ENCODE data around the gene TNFRSF4. TPM values are rescaled to one million over a fixed set of nuclear protein-coding genes. Genes with fewer than 3 reads are reported as not detected.
A peak's percentile ranks its signal among the peaks of the same experiment; 100 is the strongest.

Gene TNFRSF4
- total RNA-seq, 1 donor from 2014 or later = not detected

DNA sequence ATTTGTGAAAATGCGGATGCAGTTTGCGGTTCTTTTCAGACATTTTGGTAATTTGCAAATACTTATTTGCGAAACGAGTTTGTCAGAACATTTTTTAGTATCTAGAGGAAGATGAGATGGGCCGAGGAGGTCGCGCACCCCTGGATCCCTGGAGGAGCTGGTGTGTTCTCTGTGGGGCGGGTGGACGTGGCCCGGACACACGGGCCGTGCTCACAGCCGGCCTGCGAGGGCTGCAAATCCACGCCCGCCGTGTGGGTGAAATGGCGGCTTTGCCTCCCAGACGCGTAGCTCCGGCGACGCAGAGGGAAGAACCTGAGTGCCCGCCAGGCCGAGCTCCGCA, 49.6 kb downstream of the TNFRSF4 start:
- no peaks in the 10 kb centered on the region for H3K36me3 ChIP-seq
- peak overlapping the region in 1 of 2 donors; percentile 46 for H3K4me3 ChIP-seq
- H3K27me3 ChIP-seq = no peaks in the 10 kb centered on the region
- peaks cover 14% of the 10 kb centered on the region for H3K4me1 ChIP-seq
- H3K9me3 ChIP-seq = no peaks in the 10 kb centered on the region
- intact Hi-C loops (cut with DNase I) = no loop called here
- H3K27ac ChIP-seq = peak overlapping the region; percentile 75
- TF ChIP-seq POLR2AphosphoS5 (IDR thresholded peaks at IDR 0.05; ENCODE audit: insufficient read depth in 1 of 2, low read depth in 1 of 2) (no peak), POLR2A (IDR thresholded peaks at IDR 0.05) (no peak), CTCF (IDR thresholded peaks at IDR 0.05) (no peak)
- no peak for DNase-seq (ENCODE audit: extremely low spot score in 2 of 2)

GRCh38 chr1:1163538-1164070, 50.3 kb downstream of the TNFRSF4 start:
- Histone ChIP-seq H3K36me3 (no peaks in the 10 kb centered on the region), H3K27me3 (no peaks in the 10 kb centered on the region), H3K4me1 (peaks cover 20% of the 10 kb centered on the region), H3K9me3 (no peaks in the 10 kb centered on the region), H3K4me3 (peak overlapping the region; percentile 30 to 46), H3K27ac (peak overlapping the region; percentile 75)
- TF ChIP-seq CTCF (IDR thresholded peaks at IDR 0.05) (no peak), POLR2AphosphoS5 (IDR thresholded peaks at IDR 0.05; ENCODE audit: insufficient read depth in 1 of 2, low read depth in 1 of 2) (no peak), POLR2A (IDR thresholded peaks at IDR 0.05) (no peak)
- DNase-seq (ENCODE audit: extremely low spot score in 2 of 2) = no peak
- intact Hi-C loops (cut with DNase I) = no loop called here

- TF ChIP-seq POLR2AphosphoS5 (IDR thresholded peaks at IDR 0.05; ENCODE audit: insufficient read depth in 1 of 2, low read depth in 1 of 2) (no peak), POLR2A (IDR thresholded peaks at IDR 0.05) (no peak), CTCF (IDR thresholded peaks at IDR 0.05) (no peak)
These were observed 51.1 kb downstream of the TNFRSF4 start for GRCh38 chr1:1162597-1163537.

GRCh38 chr1:1161683-1162079, 52.3 kb downstream of the TNFRSF4 start:
- H3K27me3 ChIP-seq = no peaks in the 10 kb centered on the region
- intact Hi-C loops (cut with DNase I) = no loop called here
- no peaks in the 10 kb centered on the region for H3K36me3 ChIP-seq
- peaks cover 22% of the 10 kb centered on the region for H3K4me1 ChIP-seq
- TF ChIP-seq POLR2AphosphoS5 (IDR thresholded peaks at IDR 0.05; ENCODE audit: insufficient read depth in 1 of 2, low read depth in 1 of 2) (no peak), CTCF (IDR thresholded peaks at IDR 0.05) (no peak), POLR2A (IDR thresholded peaks at IDR 0.05) (no peak)
- DNase-seq (ENCODE audit: extremely low spot score in 2 of 2) = no peak
- H3K4me3 ChIP-seq = no peak overlapping the region
- peak overlapping the region; percentile 4 for H3K27ac ChIP-seq
- H3K9me3 ChIP-seq = no peaks in the 10 kb centered on the region

More at GRCh38 chr1:1162597-1163537, 51.1 kb downstream of the TNFRSF4 start:
- H3K27ac ChIP-seq = peak overlapping the region; percentile 75
- no peaks in the 10 kb centered on the region for H3K27me3 ChIP-seq
- peaks cover 28% of the 10 kb centered on the region for H3K4me1 ChIP-seq
- H3K36me3 ChIP-seq = no peaks in the 10 kb centered on the region
- H3K9me3 ChIP-seq = no peaks in the 10 kb centered on the region
- no peak for DNase-seq (ENCODE audit: extremely low spot score in 2 of 2)
- intact Hi-C loops (cut with DNase I) = no loop called here
- peak overlapping the region; percentile 30 to 46 for H3K4me3 ChIP-seq

MicroRNAs encoded within 50 kb of the gene (microRNA counts, 767-probe panel; counts per million panel counts)
- microRNA hsa-miR-200a-3p (3,684 to 5,397 counts per million in 2 donors), microRNA hsa-miR-200b-3p (6,286 to 7,923 counts per million in 2 donors), microRNA hsa-miR-429 (238 to 261 counts per million in 2 donors)

Small RNAs within 50 kb of the gene (microRNA-seq; reads per million reads assigned to microRNA genes)
- gene MIR200A (ENCODE audit: borderline number of aligned reads, borderline replicate concordance) = 629 reads per million, percentile 72 among the genes with 10 or more reads in this experiment
- gene MIR200B (ENCODE audit: borderline number of aligned reads, borderline replicate concordance) = 8,653 reads per million, percentile 92 among the genes with 10 or more reads in this experiment
- gene MIR429 (ENCODE audit: borderline number of aligned reads, borderline replicate concordance) = 557 reads per million, percentile 71 among the genes with 10 or more reads in this experiment

Small RNAs within 50 kb of the gene (small RNA-seq; reads per million reads assigned to genes)
- gene MIR200A (1.9 reads per million, percentile 56 among the genes with 10 or more reads in this experiment), gene MIR200B (25.1 reads per million, percentile 95 among the genes with 10 or more reads in this experiment), gene MIR429 (1.2 reads per million, percentile 31 among the genes with 10 or more reads in this experiment)

Other genes starting within 250 kb of the TNFRSF4 start
- 15.2 TPM for gene PLEKHN1, start 247.7 kb downstream of the TNFRSF4 start, total RNA-seq
- gene PERM1, start 232.1 kb downstream of the TNFRSF4 start, total RNA-seq = not detected
- gene HES4, start 214.1 kb downstream of the TNFRSF4 start, total RNA-seq = 34.6 TPM
- gene ISG15, start 200.7 kb downstream of the TNFRSF4 start, total RNA-seq = 29.0 TPM
- 25.5 TPM for gene AGRN, start 194.0 kb downstream of the TNFRSF4 start, total RNA-seq
- gene RNF223, start 139.8 kb downstream of the TNFRSF4 start, total RNA-seq = 4.9 TPM
- gene C1orf159, start 98.1 kb downstream of the TNFRSF4 start, total RNA-seq = 11.8 TPM
- gene TTLL10, start 40.3 kb downstream of the TNFRSF4 start, total RNA-seq = not detected
- gene TNFRSF18, start 7.6 kb downstream of the TNFRSF4 start, total RNA-seq = 4.4 TPM
- gene SDF4, start 17.8 kb upstream of the TNFRSF4 start, total RNA-seq = 74.2 TPM
- gene B3GALT6, start 18.1 kb upstream of the TNFRSF4 start, total RNA-seq = 11.0 TPM
- gene C1QTNF12, start 32.6 kb upstream of the TNFRSF4 start, total RNA-seq = not detected
- 56.7 TPM for gene UBE2J2, start 59.7 kb upstream of the TNFRSF4 start, total RNA-seq
- 8.6 TPM for gene SCNN1D, start 66.3 kb upstream of the TNFRSF4 start, total RNA-seq
- gene ACAP3, start 93.8 kb upstream of the TNFRSF4 start, total RNA-seq = 68.5 TPM
- gene PUSL1, start 94.4 kb upstream of the TNFRSF4 start, total RNA-seq = 31.2 TPM
- 142 TPM for gene INTS11, start 110.5 kb upstream of the TNFRSF4 start, total RNA-seq
- gene CPTP, start 110.6 kb upstream of the TNFRSF4 start, total RNA-seq = 20.9 TPM
- gene TAS1R3, start 117.1 kb upstream of the TNFRSF4 start, total RNA-seq = 0.74 TPM
- gene DVL1, start 135.3 kb upstream of the TNFRSF4 start, total RNA-seq = 72.4 TPM
- gene MXRA8, start 144.4 kb upstream of the TNFRSF4 start, total RNA-seq = 136 TPM
- 94.5 TPM for gene AURKAIP1, start 161.1 kb upstream of the TNFRSF4 start, total RNA-seq
- gene CCNL2, start 185.2 kb upstream of the TNFRSF4 start, total RNA-seq = 319 TPM
- gene MRPL20, start 193.1 kb upstream of the TNFRSF4 start, total RNA-seq = 84.2 TPM
- gene ANKRD65, start 207.1 kb upstream of the TNFRSF4 start, total RNA-seq = 3.2 TPM
- gene VWA1, start 221.5 kb upstream of the TNFRSF4 start, total RNA-seq = 35.8 TPM
- not detected for gene ATAD3C, start 235.5 kb upstream of the TNFRSF4 start, total RNA-seq